Sigmoid colon (tissue), 4 donors: ENCODE measurements around the gene EMILIN2.

Experiments used
- EP300 ChIP-seq, 4 donors: sonication (generic); formaldehyde crosslinking; IDR thresholded peaks; one replicate each; pipeline ENCODE4 v1.6.1; 2017; ENCODE audit warnings: antibody characterized with exemption in 4 of 4
- POLR2A ChIP-seq, 2 donors: fragments of 450-650 bp; IDR thresholded peaks; one replicate each; pipeline ENCODE4 v1.6.1; 2016; ENCODE audit warnings: antibody characterized with exemption in 2 of 2, mild to moderate bottlenecking in 2 of 2, moderate library complexity in 2 of 2
- POLR2AphosphoS5 ChIP-seq, 4 donors: sonication (generic); formaldehyde crosslinking; IDR thresholded peaks; one replicate each; pipeline ENCODE4 v1.6.1; 2017; ENCODE audit warnings: antibody characterized with exemption in 4 of 4
- TF ChIP-seq, protein P1 (sequence below), 4 experiments: fragments of 450-650 bp in 3 of 4; fragments of 200-600 bp in 1 of 4; IDR thresholded peaks; one replicate each; pipeline ENCODE4 v1.5.1; 2016 to 2019; ENCODE audit warnings: antibody characterized with exemption in 4 of 4, mild to moderate bottlenecking in 3 of 4, moderate library complexity in 2 of 4

DNA sequence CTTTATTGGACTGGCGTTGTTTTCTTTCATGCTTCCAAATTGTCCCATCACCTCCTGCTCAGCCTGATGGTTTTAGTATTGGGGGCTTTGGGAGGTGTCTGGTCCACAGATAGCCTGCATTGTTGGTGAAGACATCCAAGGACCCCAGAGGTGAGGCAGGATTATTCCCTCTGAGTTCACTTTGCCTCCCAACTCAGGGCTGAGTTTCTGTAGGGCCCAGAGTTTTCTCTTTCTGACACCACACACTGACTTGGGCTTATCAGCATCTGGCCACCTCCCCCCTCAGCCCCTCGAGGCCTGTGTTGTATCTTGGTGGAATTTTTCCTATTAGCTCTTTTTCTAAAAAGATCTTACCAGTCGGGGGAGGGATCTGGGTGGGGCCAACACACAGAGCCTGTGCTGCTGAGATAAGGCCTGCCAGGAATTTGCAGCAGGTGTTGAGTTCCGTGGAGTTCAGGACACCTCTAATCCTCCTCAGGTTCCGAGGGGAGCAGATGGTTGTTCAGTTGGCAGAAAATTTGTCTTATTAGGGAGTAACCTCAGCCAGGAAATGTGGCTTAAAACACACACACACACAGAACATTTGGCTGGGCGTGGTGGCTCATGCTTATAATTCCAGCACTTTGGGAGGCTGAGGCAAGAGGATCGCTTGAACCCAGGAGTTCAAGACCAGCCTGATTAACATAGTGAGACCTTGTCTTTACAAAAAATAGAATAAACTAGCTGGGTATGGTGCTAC lies 7.3 kb downstream of the EMILIN2 start:
- TF ChIP-seq, protein P1, sequence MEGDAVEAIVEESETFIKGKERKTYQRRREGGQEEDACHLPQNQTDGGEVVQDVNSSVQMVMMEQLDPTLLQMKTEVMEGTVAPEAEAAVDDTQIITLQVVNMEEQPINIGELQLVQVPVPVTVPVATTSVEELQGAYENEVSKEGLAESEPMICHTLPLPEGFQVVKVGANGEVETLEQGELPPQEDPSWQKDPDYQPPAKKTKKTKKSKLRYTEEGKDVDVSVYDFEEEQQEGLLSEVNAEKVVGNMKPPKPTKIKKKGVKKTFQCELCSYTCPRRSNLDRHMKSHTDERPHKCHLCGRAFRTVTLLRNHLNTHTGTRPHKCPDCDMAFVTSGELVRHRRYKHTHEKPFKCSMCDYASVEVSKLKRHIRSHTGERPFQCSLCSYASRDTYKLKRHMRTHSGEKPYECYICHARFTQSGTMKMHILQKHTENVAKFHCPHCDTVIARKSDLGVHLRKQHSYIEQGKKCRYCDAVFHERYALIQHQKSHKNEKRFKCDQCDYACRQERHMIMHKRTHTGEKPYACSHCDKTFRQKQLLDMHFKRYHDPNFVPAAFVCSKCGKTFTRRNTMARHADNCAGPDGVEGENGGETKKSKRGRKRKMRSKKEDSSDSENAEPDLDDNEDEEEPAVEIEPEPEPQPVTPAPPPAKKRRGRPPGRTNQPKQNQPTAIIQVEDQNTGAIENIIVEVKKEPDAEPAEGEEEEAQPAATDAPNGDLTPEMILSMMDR (IDR thresholded peaks at IDR 0.05) = no peak
- TF ChIP-seq POLR2A (IDR thresholded peaks at IDR 0.05) (no peak), POLR2AphosphoS5 (IDR thresholded peaks at IDR 0.05) (no peak), EP300 (IDR thresholded peaks at IDR 0.05) (no peak)
